HG02678 (cell line): ENCODE results near the gene TNFSF12.

Experiments
- ATAC-seq: cut with Tn5 transposase; IDR thresholded peaks from one replicate; pipeline ENCODE4 v1.9.1; 2021; ENCODE audit warnings: mild to moderate bottlenecking, moderate library complexity; ENCODE audit not compliant: unreplicated experiment

Gene TNFSF12

GRCh38 chr17:7563115-7563869, 14.4 kb downstream of the TNFSF12 start:
- ATAC-seq, result no peak

- no peak for ATAC-seq
Observed at GRCh38 chr17:7569571-7569970, 20.7 kb downstream of the TNFSF12 start.

GRCh38 chr17:7570351-7570750, 21.5 kb downstream of the TNFSF12 start:
- ATAC-seq, result no peak

- no peak for ATAC-seq
Observed at GRCh38 chr17:7572338-7572587, 23.4 kb downstream of the TNFSF12 start.

- peak; percentile 87 for ATAC-seq
Observed at GRCh38 chr17:7572588-7573323, 23.9 kb downstream of the TNFSF12 start.

GRCh38 chr17:7573324-7574080, 24.6 kb downstream of the TNFSF12 start:
- ATAC-seq, result no peak

GRCh38 chr17:7574176-7574953, 25.5 kb downstream of the TNFSF12 start:
- no peak for ATAC-seq

GRCh38 chr17:7575481-7575883, 26.6 kb downstream of the TNFSF12 start:
- no peak for ATAC-seq

- ATAC-seq, result no peak
Observed at GRCh38 chr17:7575959-7576358, 27.1 kb downstream of the TNFSF12 start.

GRCh38 chr17:7576432-7576937, 27.6 kb downstream of the TNFSF12 start:
- no peak for ATAC-seq

GRCh38 chr17:7577327-7578199, 28.7 kb downstream of the TNFSF12 start:
- no peak for ATAC-seq

GRCh38 chr17:7579001-7579833, 30.4 kb downstream of the TNFSF12 start, which contains the start of gene CD68:
CD68 (plus strand) TSS chr17:7579638; CDS start chr17:7579678, 40 bp downstream.
- peak; percentile 36 for ATAC-seq

GRCh38 chr17:7579834-7580603, 31.2 kb downstream of the TNFSF12 start:
- ATAC-seq, result no peak

- ATAC-seq, result no peak
Observed at GRCh38 chr17:7580604-7581575, 32.0 kb downstream of the TNFSF12 start.

- ATAC-seq, result no peak
Observed at GRCh38 chr17:7582396-7583252, 33.8 kb downstream of the TNFSF12 start.
